HG02642 (cell line): ENCODE results near the gene EIF4A3.

Experiments used
- ATAC-seq: cut with Tn5 transposase; IDR thresholded peaks from one replicate; pipeline ENCODE4 v1.9.1; 2021; ENCODE audit warnings: mild to moderate bottlenecking; ENCODE audit not compliant: unreplicated experiment, poor library complexity

The EIF4A3 gene

DNA sequence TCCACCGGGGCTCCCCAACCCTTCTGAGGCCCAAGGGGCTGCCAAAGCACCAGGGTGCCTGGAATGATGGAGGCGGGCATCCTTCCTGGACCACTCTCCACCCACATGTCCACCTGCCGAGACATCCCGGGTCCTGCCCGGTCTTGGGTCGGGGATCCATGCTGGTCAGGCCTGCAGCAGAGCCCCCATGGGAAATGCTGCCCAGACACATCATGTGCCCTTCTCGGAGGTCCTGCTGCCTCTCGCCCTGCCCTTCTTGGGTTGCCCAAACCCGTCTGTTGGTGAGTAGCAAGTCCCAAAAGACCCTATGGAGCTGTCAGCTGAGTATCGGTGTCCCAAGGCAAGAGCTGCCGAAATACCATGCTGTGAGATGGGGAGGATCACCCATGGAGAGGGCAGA, 60.3 kb downstream of the EIF4A3 start:
- no peak for ATAC-seq

GRCh38 chr17:80086081-80086480, 60.8 kb downstream of the EIF4A3 start:
- no peak for ATAC-seq

DNA sequence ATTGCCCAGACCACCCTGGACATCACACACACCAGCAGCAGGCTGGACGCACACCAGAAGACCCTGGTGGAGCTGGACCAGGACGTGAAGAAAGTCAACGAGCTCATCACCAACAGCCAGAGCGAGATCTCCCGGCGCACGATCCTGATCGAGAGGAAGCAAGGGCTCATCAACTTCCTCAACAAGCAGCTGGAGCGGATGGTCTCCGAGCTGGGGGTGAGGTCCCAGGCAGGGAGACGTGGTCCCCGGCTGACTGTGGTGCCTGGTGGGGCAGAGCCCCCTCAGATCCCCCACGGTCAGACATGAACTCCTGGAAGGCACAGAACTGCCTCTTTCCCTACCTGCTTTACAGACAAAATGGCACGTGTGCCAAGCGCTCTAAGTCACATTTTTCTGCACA, 62.2 kb downstream of the EIF4A3 start:
- ATAC-seq = no peak
